H7 (cell line): ENCODE results near the gene GDF7. TPM values are rescaled to one million over a fixed set of nuclear protein-coding genes. Genes with fewer than 3 reads are reported as not detected.

Source experiments
- DNase-seq: peaks from one replicate; pipeline ENCODE4 v3.0.0; 2012
- H3K27me3 ChIP-seq: 2 replicates; pipeline ENCODE4 v1.6.0; 2011; ENCODE audit warnings: mild to moderate bottlenecking, low read length; ENCODE audit not compliant: control insufficient read depth, insufficient read depth
- H3K36me3 ChIP-seq: replicated peaks from 2 replicates; pipeline ENCODE4 v1.5.1; 2011; ENCODE audit warnings: low read length; ENCODE audit not compliant: control insufficient read depth, insufficient read depth
- H3K4me3 ChIP-seq: 2 replicates; pipeline ENCODE4 v1.5.1; 2011; ENCODE audit warnings: low read depth, mild to moderate bottlenecking, control low read depth, low read length, moderate library complexity; ENCODE audit not compliant: insufficient read depth
- total RNA-seq: library from RNA; depleted of rRNA; stranded (reverse); fragments of >200 nt; shearing (Covaris generic); gene quantifications from 2 replicates; pipeline ENCODE4 v1.2.3, GENCODE V29; 2014

Gene GDF7
- total RNA-seq, 1 experiment from 2014 or later: 1.4 TPM

GRCh38 chr2:20668871-20669475 lies 2.0 kb downstream of the GDF7 start:
- H3K4me3 ChIP-seq: no peak overlapping the region
- H3K36me3 ChIP-seq: no peaks in the 10 kb centered on the region
- H3K27me3 ChIP-seq: peaks cover 88% of the 10 kb centered on the region
- peak; percentile 48 for DNase-seq

- no peaks in the 10 kb centered on the region for H3K36me3 ChIP-seq
- peak; percentile 75 for DNase-seq
- H3K27me3 ChIP-seq: peaks cover 80% of the 10 kb centered on the region
- no peak overlapping the region for H3K4me3 ChIP-seq
These were observed 2.8 kb downstream of the GDF7 start for GRCh38 chr2:20669562-20670314.

GRCh38 chr2:20670315-20671035 lies 3.5 kb downstream of the GDF7 start:
- Histone ChIP-seq H3K4me3 (no peak overlapping the region), H3K27me3 (peaks cover 76% of the 10 kb centered on the region), H3K36me3 (no peaks in the 10 kb centered on the region)
- DNase-seq: peak; percentile 82

GRCh38 chr2:20671036-20671735 lies 4.2 kb downstream of the GDF7 start:
- peaks cover 70% of the 10 kb centered on the region for H3K27me3 ChIP-seq
- H3K36me3 ChIP-seq: no peaks in the 10 kb centered on the region
- no peak for DNase-seq
- H3K4me3 ChIP-seq: no peak overlapping the region

GRCh38 chr2:20671736-20672080 lies 4.8 kb downstream of the GDF7 start:
- H3K36me3 ChIP-seq: no peaks in the 10 kb centered on the region
- peak; percentile 51 for DNase-seq
- peaks cover 65% of the 10 kb centered on the region for H3K27me3 ChIP-seq
- H3K4me3 ChIP-seq: no peak overlapping the region

- H3K36me3 ChIP-seq: no peaks in the 10 kb centered on the region
- H3K4me3 ChIP-seq: peak overlapping the region; percentile 2; the same call in 1 of the 2 replicates
- peak; percentile 88 for DNase-seq
- H3K27me3 ChIP-seq: peaks cover 63% of the 10 kb centered on the region
These were observed 5.4 kb downstream of the GDF7 start for GRCh38 chr2:20672201-20672951.

GRCh38 chr2:20673686-20674308 lies 6.9 kb downstream of the GDF7 start:
- DNase-seq: peak; percentile 61
- Histone ChIP-seq H3K36me3 (no peaks in the 10 kb centered on the region), H3K4me3 (no peak overlapping the region), H3K27me3 (peaks cover 48% of the 10 kb centered on the region)

GRCh38 chr2:20674309-20674965 lies 7.5 kb downstream of the GDF7 start:
- Histone ChIP-seq H3K36me3 (no peaks in the 10 kb centered on the region), H3K27me3 (peaks cover 42% of the 10 kb centered on the region), H3K4me3 (no peak overlapping the region)
- no peak for DNase-seq

- Histone ChIP-seq H3K27me3 (peaks cover 35% of the 10 kb centered on the region; the same call in 1 of the 2 replicates), H3K36me3 (no peaks in the 10 kb centered on the region), H3K4me3 (no peak overlapping the region)
- DNase-seq: peak; percentile 28
These were observed 8.2 kb downstream of the GDF7 start for GRCh38 chr2:20674974-20675679.

GRCh38 chr2:20675701-20676352 lies 8.9 kb downstream of the GDF7 start:
- H3K4me3 ChIP-seq: no peak overlapping the region
- DNase-seq: peak; percentile 79
- no peaks in the 10 kb centered on the region for H3K36me3 ChIP-seq
- H3K27me3 ChIP-seq: peaks cover 28% of the 10 kb centered on the region; the same call in 1 of the 2 replicates

GRCh38 chr2:20676353-20677215 lies 9.6 kb downstream of the GDF7 start:
- Histone ChIP-seq H3K27me3 (peaks cover 21% of the 10 kb centered on the region; the same call in 1 of the 2 replicates), H3K4me3 (no peak overlapping the region), H3K36me3 (no peaks in the 10 kb centered on the region)
- peak; percentile 53 for DNase-seq
